ENCODE measurements around the gene CACHD1. TPM values are rescaled to one million over a fixed set of nuclear protein-coding genes. Genes with fewer than 3 reads are reported as not detected.

CACHD1 gene
- total and polyA plus RNA-seq, 12 donors: 0.87 to 4.2 (median 2.4) TPM

GRCh38 chr1:64692911-64693310 lies 223.0 kb downstream of the CACHD1 start:
- Histone ChIP-seq H3K9me3 (no peaks in the 10 kb centered on the region), H3K4me3 (no peak overlapping the region), H3K27ac (no peak overlapping the region), H3K4me1 (peaks cover 0 to 7% (median 0%) of the 10 kb centered on the region in 9 donors), H3K36me3 (peaks cover 0 to 31% (median 0%) of the 10 kb centered on the region in 9 donors), H3K27me3 (no peaks in the 10 kb centered on the region)
- TF ChIP-seq, protein P1, sequence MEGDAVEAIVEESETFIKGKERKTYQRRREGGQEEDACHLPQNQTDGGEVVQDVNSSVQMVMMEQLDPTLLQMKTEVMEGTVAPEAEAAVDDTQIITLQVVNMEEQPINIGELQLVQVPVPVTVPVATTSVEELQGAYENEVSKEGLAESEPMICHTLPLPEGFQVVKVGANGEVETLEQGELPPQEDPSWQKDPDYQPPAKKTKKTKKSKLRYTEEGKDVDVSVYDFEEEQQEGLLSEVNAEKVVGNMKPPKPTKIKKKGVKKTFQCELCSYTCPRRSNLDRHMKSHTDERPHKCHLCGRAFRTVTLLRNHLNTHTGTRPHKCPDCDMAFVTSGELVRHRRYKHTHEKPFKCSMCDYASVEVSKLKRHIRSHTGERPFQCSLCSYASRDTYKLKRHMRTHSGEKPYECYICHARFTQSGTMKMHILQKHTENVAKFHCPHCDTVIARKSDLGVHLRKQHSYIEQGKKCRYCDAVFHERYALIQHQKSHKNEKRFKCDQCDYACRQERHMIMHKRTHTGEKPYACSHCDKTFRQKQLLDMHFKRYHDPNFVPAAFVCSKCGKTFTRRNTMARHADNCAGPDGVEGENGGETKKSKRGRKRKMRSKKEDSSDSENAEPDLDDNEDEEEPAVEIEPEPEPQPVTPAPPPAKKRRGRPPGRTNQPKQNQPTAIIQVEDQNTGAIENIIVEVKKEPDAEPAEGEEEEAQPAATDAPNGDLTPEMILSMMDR (IDR thresholded peaks at IDR 0.05): no peak
- ATAC-seq (no peak), DNase-seq (no peak)
- WGBS, 2 donors: 0 to 52% methylated on average over 1 of the region's 1 CpG
- intact Hi-C loops (cut with DNase I): no loop called here

DNA sequence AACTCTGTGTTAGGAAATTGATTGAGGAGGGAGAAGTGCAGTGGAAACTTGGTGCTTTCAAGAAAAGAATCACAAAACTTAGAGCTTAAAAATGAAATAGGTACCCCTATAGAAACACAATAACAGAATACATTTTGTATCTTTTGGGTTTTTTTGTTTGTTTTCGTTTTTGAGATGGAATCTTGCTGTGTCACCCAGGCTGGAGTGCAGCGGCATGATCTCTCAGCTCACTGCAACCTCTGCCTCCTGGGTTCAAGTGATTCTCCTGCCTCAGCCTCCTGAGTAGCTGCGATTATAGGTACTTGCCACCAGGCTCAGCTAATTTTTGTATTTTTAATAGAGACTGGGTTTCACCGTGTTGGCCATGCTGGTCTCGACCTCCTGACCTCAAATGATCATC lies 223.5 kb downstream of the CACHD1 start:
- peaks cover 0 to 4% (median 0%) of the 10 kb centered on the region in 9 donors for H3K4me1 ChIP-seq
- no peak overlapping the region for H3K27ac ChIP-seq
- 94 to 97% methylated on average over 5 of the region's 5 CpGs for WGBS, 2 donors
- DNase-seq (no peak), ATAC-seq (no peak)
- peaks cover 0 to 31% (median 0%) of the 10 kb centered on the region in 9 donors for H3K36me3 ChIP-seq
- TF ChIP-seq, protein P1 (IDR thresholded peaks at IDR 0.05): no peak
- no peaks in the 10 kb centered on the region for H3K27me3 ChIP-seq
- no peak overlapping the region for H3K4me3 ChIP-seq
- H3K9me3 ChIP-seq: no peaks in the 10 kb centered on the region
- intact Hi-C loops (cut with DNase I): no loop called here

- no peak for ATAC-seq
- Histone ChIP-seq H3K9me3 (no peaks in the 10 kb centered on the region), H3K4me3 (no peak overlapping the region), H3K4me1 (no peaks in the 10 kb centered on the region), H3K27ac (no peak overlapping the region), H3K27me3 (no peaks in the 10 kb centered on the region), H3K36me3 (peaks cover 0 to 17% (median 0%) of the 10 kb centered on the region in 9 donors)
- TF ChIP-seq, protein P1 (IDR thresholded peaks at IDR 0.05): no peak
- 95 to 96% methylated on average over 3 of the region's 3 CpGs for WGBS, 2 donors
- DNase-seq: no peak
- intact Hi-C loops (cut with DNase I): no loop called here
Observed at GRCh38 chr1:64696879-64697278, 226.9 kb downstream of the CACHD1 start.

DNA sequence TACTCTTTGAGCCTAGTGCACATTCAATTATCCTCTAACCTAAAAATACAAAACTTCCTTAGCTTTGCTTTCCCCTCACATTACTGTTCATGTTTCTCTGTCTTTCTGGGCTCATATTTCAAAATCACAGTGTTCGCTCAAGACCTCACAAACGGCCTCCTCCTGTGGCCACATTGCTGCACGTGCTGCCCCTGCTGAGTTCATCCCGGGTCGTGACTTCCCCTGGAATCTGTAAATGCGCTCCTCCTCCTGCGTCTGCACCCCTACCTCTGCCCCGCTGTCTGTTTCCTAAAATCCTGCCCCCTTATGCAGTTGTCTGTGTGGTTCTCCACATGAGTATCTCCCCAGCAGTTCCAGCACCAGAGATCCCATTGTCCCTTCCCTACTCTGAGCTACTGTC lies 229.4 kb downstream of the CACHD1 start:
- no peak overlapping the region for H3K4me3 ChIP-seq
- H3K9me3 ChIP-seq: peaks cover 0 to 4% (median 0%) of the 10 kb centered on the region in 11 donors
- no peaks in the 10 kb centered on the region for H3K4me1 ChIP-seq
- H3K36me3 ChIP-seq: no peaks in the 10 kb centered on the region
- intact Hi-C loops (cut with DNase I): no loop called here
- H3K27ac ChIP-seq: no peak overlapping the region
- no peak for DNase-seq
- TF ChIP-seq, protein P1 (IDR thresholded peaks at IDR 0.05): no peak
- no peak for ATAC-seq
- no peaks in the 10 kb centered on the region for H3K27me3 ChIP-seq
- 68 to 69% methylated on average over 8 of the region's 8 CpGs for WGBS, 2 donors
